ENCODE data around the gene BAK1. TPM values are rescaled to one million over a fixed set of nuclear protein-coding genes. Genes with fewer than 3 reads are reported as not detected.

BAK1 gene
- total RNA-seq, 1 donor from 2014 or later: 19.2 TPM

GRCh38 chr6:33581186-33581585 lies 1.1 kb upstream of the BAK1 start:
- Histone ChIP-seq H3K27me3 (no peaks in the 10 kb centered on the region), H3K4me1 (peaks cover 49% of the 10 kb centered on the region), H3K9me3 (no peaks in the 10 kb centered on the region), H3K36me3 (no peaks in the 10 kb centered on the region), H3K27ac (no peak overlapping the region), H3K4me3 (no peak overlapping the region)
- intact Hi-C loops (cut with DNase I): loop anchor here (10.0 kb wide), 1 partner anchor 564 kb away; the partner anchor contains the start of gene GRM4
- TF ChIP-seq, protein P1, sequence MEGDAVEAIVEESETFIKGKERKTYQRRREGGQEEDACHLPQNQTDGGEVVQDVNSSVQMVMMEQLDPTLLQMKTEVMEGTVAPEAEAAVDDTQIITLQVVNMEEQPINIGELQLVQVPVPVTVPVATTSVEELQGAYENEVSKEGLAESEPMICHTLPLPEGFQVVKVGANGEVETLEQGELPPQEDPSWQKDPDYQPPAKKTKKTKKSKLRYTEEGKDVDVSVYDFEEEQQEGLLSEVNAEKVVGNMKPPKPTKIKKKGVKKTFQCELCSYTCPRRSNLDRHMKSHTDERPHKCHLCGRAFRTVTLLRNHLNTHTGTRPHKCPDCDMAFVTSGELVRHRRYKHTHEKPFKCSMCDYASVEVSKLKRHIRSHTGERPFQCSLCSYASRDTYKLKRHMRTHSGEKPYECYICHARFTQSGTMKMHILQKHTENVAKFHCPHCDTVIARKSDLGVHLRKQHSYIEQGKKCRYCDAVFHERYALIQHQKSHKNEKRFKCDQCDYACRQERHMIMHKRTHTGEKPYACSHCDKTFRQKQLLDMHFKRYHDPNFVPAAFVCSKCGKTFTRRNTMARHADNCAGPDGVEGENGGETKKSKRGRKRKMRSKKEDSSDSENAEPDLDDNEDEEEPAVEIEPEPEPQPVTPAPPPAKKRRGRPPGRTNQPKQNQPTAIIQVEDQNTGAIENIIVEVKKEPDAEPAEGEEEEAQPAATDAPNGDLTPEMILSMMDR (IDR thresholded peaks at IDR 0.05): no peak
- TF ChIP-seq POLR2A (IDR thresholded peaks at IDR 0.05): no peak
- TF ChIP-seq POLR2AphosphoS5 (IDR thresholded peaks at IDR 0.05; ENCODE audit: insufficient read depth in 1 of 2, low read depth in 1 of 2): no peak
- no peak for DNase-seq (ENCODE audit: extremely low spot score in 2 of 2)

- TF ChIP-seq POLR2AphosphoS5 (IDR thresholded peaks at IDR 0.05; ENCODE audit: insufficient read depth in 1 of 2, low read depth in 1 of 2): no peak
- TF ChIP-seq, protein P1 (IDR thresholded peaks at IDR 0.05): no peak
- no peak for TF ChIP-seq POLR2A (IDR thresholded peaks at IDR 0.05)
- peak overlapping the region; percentile 64 to 92 for H3K4me3 ChIP-seq
- H3K27me3 ChIP-seq: no peaks in the 10 kb centered on the region
- H3K4me1 ChIP-seq: peaks cover 39% of the 10 kb centered on the region
- H3K27ac ChIP-seq: peak overlapping the region; percentile 91
- H3K9me3 ChIP-seq: no peaks in the 10 kb centered on the region
- DNase-seq (ENCODE audit: extremely low spot score in 2 of 2): no peak
- intact Hi-C loops (cut with DNase I): loop anchor here (5.0 kb wide), 1 partner anchor 301 kb away; the partner anchor contains the start of gene B3GALT4
- H3K36me3 ChIP-seq: peaks cover 0 to 24% of the 10 kb centered on the region in 2 donors
Observed at GRCh38 chr6:33578588-33579011, 1.5 kb downstream of the BAK1 start.

DNA sequence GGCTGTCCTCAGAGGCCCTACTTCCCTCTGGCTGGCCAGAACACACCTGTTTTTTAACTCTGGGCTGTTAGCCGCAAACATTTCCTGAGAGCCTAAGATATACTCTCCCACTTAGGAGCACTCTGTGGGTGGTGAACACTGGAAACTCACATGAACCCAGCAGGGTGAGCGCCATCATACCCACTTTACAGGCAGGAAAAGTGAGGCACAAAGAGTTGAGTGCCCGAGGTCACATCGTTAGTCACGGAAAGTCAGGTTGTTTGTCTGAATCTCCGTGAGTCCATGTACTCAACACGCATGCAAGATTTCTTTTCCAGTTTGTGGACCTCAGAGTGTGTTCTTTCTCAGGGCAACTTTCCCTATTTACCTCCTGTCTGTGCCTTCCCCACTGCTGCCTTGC lies 1.9 kb downstream of the BAK1 start:
- peaks cover 39% of the 10 kb centered on the region for H3K4me1 ChIP-seq
- TF ChIP-seq, protein P1 (IDR thresholded peaks at IDR 0.05): no peak
- TF ChIP-seq POLR2A (IDR thresholded peaks at IDR 0.05): no peak
- TF ChIP-seq POLR2AphosphoS5 (IDR thresholded peaks at IDR 0.05; ENCODE audit: insufficient read depth in 1 of 2, low read depth in 1 of 2): no peak
- H3K9me3 ChIP-seq: no peaks in the 10 kb centered on the region
- DNase-seq (ENCODE audit: extremely low spot score in 2 of 2): no peak
- peak overlapping the region; percentile 91 for H3K27ac ChIP-seq
- H3K4me3 ChIP-seq: peak overlapping the region; percentile 64 to 92
- peaks cover 0 to 24% of the 10 kb centered on the region in 2 donors for H3K36me3 ChIP-seq
- intact Hi-C loops (cut with DNase I): loop anchor here (5.0 kb wide), 1 partner anchor 301 kb away; the partner anchor contains the start of gene B3GALT4
- no peaks in the 10 kb centered on the region for H3K27me3 ChIP-seq

- H3K9me3 ChIP-seq: no peaks in the 10 kb centered on the region
- H3K4me1 ChIP-seq: peaks cover 39% of the 10 kb centered on the region
- DNase-seq (ENCODE audit: extremely low spot score in 2 of 2): no peak
- intact Hi-C loops (cut with DNase I): loop anchor here (5.0 kb wide), 1 partner anchor 300 kb away; the partner anchor contains the start of gene B3GALT4
- H3K36me3 ChIP-seq: peaks cover 0 to 24% of the 10 kb centered on the region in 2 donors
- TF ChIP-seq, protein P1 (IDR thresholded peaks at IDR 0.05): no peak
- TF ChIP-seq POLR2A (IDR thresholded peaks at IDR 0.05): no peak
- TF ChIP-seq POLR2AphosphoS5 (IDR thresholded peaks at IDR 0.05; ENCODE audit: insufficient read depth in 1 of 2, low read depth in 1 of 2): no peak
- no peaks in the 10 kb centered on the region for H3K27me3 ChIP-seq
- no peak overlapping the region for H3K4me3 ChIP-seq
- peak overlapping the region; percentile 91 for H3K27ac ChIP-seq
Observed at GRCh38 chr6:33577718-33578117, 2.4 kb downstream of the BAK1 start.

DNA sequence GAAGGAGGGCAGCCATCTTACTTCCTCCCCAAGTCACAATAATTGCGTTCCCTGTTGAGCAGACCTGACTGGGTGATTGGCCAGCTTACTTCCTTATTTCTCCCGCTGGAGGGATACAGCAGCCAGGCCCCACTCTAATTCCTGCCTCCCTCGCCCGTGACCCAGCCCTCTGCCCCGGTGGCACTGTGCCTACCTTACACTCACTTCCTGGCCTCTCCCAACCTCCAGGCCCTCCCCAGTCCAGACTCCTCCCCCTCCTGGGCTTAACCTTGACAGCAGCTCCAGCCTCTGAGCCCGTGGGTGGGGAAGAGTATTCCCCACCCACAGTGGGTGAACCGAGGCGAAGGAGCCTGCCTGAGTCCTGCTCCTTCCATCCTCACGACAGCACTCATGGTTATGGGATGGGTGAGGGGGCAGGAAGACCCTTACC lies 3.0 kb downstream of the BAK1 start:
- intact Hi-C loops (cut with DNase I): loop anchor here (5.0 kb wide), 1 partner anchor 300 kb away; the partner anchor contains the start of gene B3GALT4
- Histone ChIP-seq H3K27ac (peak overlapping the region; percentile 68), H3K4me3 (no peak overlapping the region), H3K27me3 (no peaks in the 10 kb centered on the region), H3K4me1 (peaks cover 39% of the 10 kb centered on the region), H3K9me3 (no peaks in the 10 kb centered on the region), H3K36me3 (peaks cover 0 to 24% of the 10 kb centered on the region in 2 donors)
- TF ChIP-seq, protein P1 (IDR thresholded peaks at IDR 0.05): no peak
- TF ChIP-seq POLR2AphosphoS5 (IDR thresholded peaks at IDR 0.05; ENCODE audit: insufficient read depth in 1 of 2, low read depth in 1 of 2): peak; percentile 45 to 67
- no peak for DNase-seq (ENCODE audit: extremely low spot score in 2 of 2)
